Neural crest cell (in vitro differentiated cells): Measurements from ENCODE around the gene RPS21. TPM values are rescaled to one million over a fixed set of nuclear protein-coding genes. Genes with fewer than 3 reads are reported as not detected.

Experiments
- DNase-seq: peaks from one replicate; pipeline ENCODE4 v3.0.0; 2021; ENCODE audit warnings: low read depth, mixed read lengths, low spot score
- H3K27ac Mint-ChIP-seq: one replicate; pipeline ENCODE4 v1.8.0; 2021; ENCODE audit warnings: mild to moderate bottlenecking, mixed read lengths; ENCODE audit not compliant: unreplicated experiment
- H3K27me3 Mint-ChIP-seq: 2 replicates; pipeline ENCODE4 v1.8.0; 2021; ENCODE audit warnings: low read depth, mild to moderate bottlenecking, mixed read lengths
- H3K36me3 Mint-ChIP-seq: 2 replicates; pipeline ENCODE4 v1.8.0; 2021; ENCODE audit warnings: low read depth, mild to moderate bottlenecking, mixed read lengths
- H3K4me1 Mint-ChIP-seq: 2 replicates; pipeline ENCODE4 v1.8.0; 2021; ENCODE audit warnings: mixed read lengths
- H3K4me3 Mint-ChIP-seq: one replicate; pipeline ENCODE4 v1.8.0; 2021; ENCODE audit warnings: mild to moderate bottlenecking, mixed read lengths
- H3K9me3 Mint-ChIP-seq: 2 replicates; pipeline ENCODE4 v1.8.0; 2021; ENCODE audit warnings: mixed read lengths
- CTCF ChIP-seq: fragments of 200-600 bp; sonication (generic); conservative IDR thresholded peaks from 2 replicates; pipeline ENCODE4 v1.5.0; 2021; ENCODE audit warnings: antibody characterized with exemption, mild to moderate bottlenecking
- total RNA-seq: library from RNA; stranded (reverse); gene quantifications from 2 replicates; pipeline ENCODE4 v1.2.1, GENCODE V29; 2021

Gene RPS21
- total RNA-seq, 1 donor from 2014 or later: 1,312 TPM

- peak; percentile 45 for DNase-seq
- H3K4me3 Mint-ChIP-seq: peak overlapping the region; percentile 76
- H3K27ac Mint-ChIP-seq: no peak overlapping the region
- H3K9me3 Mint-ChIP-seq: no peaks in the 10 kb centered on the region
- peaks cover 11% of the 10 kb centered on the region for H3K4me1 Mint-ChIP-seq
- no peaks in the 10 kb centered on the region for H3K36me3 Mint-ChIP-seq
- TF ChIP-seq CTCF: no peak
- H3K27me3 Mint-ChIP-seq: peaks cover 13% of the 10 kb centered on the region
Observed at GRCh38 chr20:62368392-62368975, 18.4 kb upstream of the RPS21 start.

- TF ChIP-seq CTCF: peak; percentile 71
- no peaks in the 10 kb centered on the region for H3K9me3 Mint-ChIP-seq
- H3K27me3 Mint-ChIP-seq: peaks cover 13% of the 10 kb centered on the region
- peak; percentile 58 for DNase-seq
- peak overlapping the region; percentile 74 for H3K4me3 Mint-ChIP-seq
- no peaks in the 10 kb centered on the region for H3K36me3 Mint-ChIP-seq
- H3K27ac Mint-ChIP-seq: peak overlapping the region; percentile 27
- H3K4me1 Mint-ChIP-seq: peaks cover 11% of the 10 kb centered on the region
Observed at GRCh38 chr20:62368976-62369814, 17.7 kb upstream of the RPS21 start.

GRCh38 chr20:62369815-62370114 is 17.1 kb upstream of the RPS21 start:
- Mint-ChIP-seq H3K4me3 (no peak overlapping the region), H3K4me1 (peaks cover 11% of the 10 kb centered on the region), H3K36me3 (no peaks in the 10 kb centered on the region), H3K27me3 (peaks cover 13% of the 10 kb centered on the region), H3K9me3 (no peaks in the 10 kb centered on the region), H3K27ac (no peak overlapping the region)
- DNase-seq: no peak
- no peak for TF ChIP-seq CTCF

GRCh38 chr20:62370115-62370806 is 16.6 kb upstream of the RPS21 start:
- Mint-ChIP-seq H3K27me3 (peaks cover 10% of the 10 kb centered on the region), H3K4me1 (peaks cover 11% of the 10 kb centered on the region), H3K9me3 (no peaks in the 10 kb centered on the region), H3K4me3 (peak overlapping the region; percentile 46), H3K36me3 (no peaks in the 10 kb centered on the region), H3K27ac (peak overlapping the region; percentile 6)
- no peak for DNase-seq
- TF ChIP-seq CTCF: no peak

GRCh38 chr20:62370807-62371587 is 15.9 kb upstream of the RPS21 start:
- Mint-ChIP-seq H3K4me3 (no peak overlapping the region), H3K4me1 (peaks cover 11% of the 10 kb centered on the region)

More at GRCh38 chr20:62370807-62371587, 15.9 kb upstream of the RPS21 start:
- H3K27me3 Mint-ChIP-seq: peaks cover 10% of the 10 kb centered on the region
- H3K27ac Mint-ChIP-seq: no peak overlapping the region
- DNase-seq: no peak
- no peaks in the 10 kb centered on the region for H3K9me3 Mint-ChIP-seq
- H3K36me3 Mint-ChIP-seq: no peaks in the 10 kb centered on the region
- no peak for TF ChIP-seq CTCF
